OCI-LY1 (cell line): ENCODE results near the gene MYO10.

ENCODE experiments used
- H2AFZ ChIP-seq: fragments of 200-600 bp; sonication (generic), shearing (Covaris generic); 2 replicates; pipeline ENCODE4 v1.6.0; 2014; ENCODE audit warnings: antibody characterized with exemption, mild to moderate bottlenecking, low read length
- H3F3A ChIP-seq: fragments of 200-600 bp; sonication (generic), shearing (Covaris generic); 2 replicates; pipeline ENCODE4 v1.6.0; 2014; ENCODE audit warnings: mild to moderate bottlenecking, antibody characterized with exemption, low read length, moderate library complexity; ENCODE audit not compliant: insufficient read depth
- H3K27ac ChIP-seq: fragments of 200-600 bp; sonication (generic); 2 replicates; pipeline ENCODE4 v1.5.1; 2014; ENCODE audit warnings: low read length, mixed run types, mild to moderate bottlenecking, low read depth; ENCODE audit not compliant: poor library complexity, severe bottlenecking
- H3K27me3 ChIP-seq: fragments of 200-600 bp; sonication (generic); 2 replicates; pipeline ENCODE4 v1.6.0; 2014; ENCODE audit warnings: antibody characterized with exemption, mild to moderate bottlenecking, low read length, moderate library complexity; ENCODE audit not compliant: insufficient read depth
- H3K36me3 ChIP-seq: fragments of 200-600 bp; sonication (generic); 2 replicates; pipeline ENCODE4 v1.6.1; 2014; ENCODE audit warnings: mild to moderate bottlenecking, antibody characterized with exemption, low read length, moderate library complexity, mixed read lengths; ENCODE audit not compliant: insufficient read depth
- H3K4me1 ChIP-seq: fragments of 200-600 bp; sonication (generic); 2 replicates; pipeline ENCODE4 v1.5.1; 2014; ENCODE audit warnings: mild to moderate bottlenecking, low read length, moderate library complexity; ENCODE audit not compliant: insufficient read depth, severe bottlenecking
- H3K4me2 ChIP-seq: fragments of 200-600 bp; sonication (generic), shearing (Covaris generic); 2 replicates; pipeline ENCODE4 v1.6.1; 2014; ENCODE audit warnings: low read length
- H3K4me3 ChIP-seq: fragments of 200-600 bp; sonication (generic); 2 replicates; pipeline ENCODE4 v1.5.1; 2014; ENCODE audit warnings: low read length, low read depth, mild to moderate bottlenecking, mixed read lengths; ENCODE audit not compliant: poor library complexity, severe bottlenecking
- H3K79me2 ChIP-seq: fragments of 200-600 bp; shearing (Covaris generic); 2 replicates; pipeline ENCODE4 v1.6.1; 2016; ENCODE audit warnings: mixed run types, low read length, mixed read lengths; ENCODE audit not compliant: insufficient read depth
- H3K9ac ChIP-seq: fragments of 200-600 bp; sonication (generic), shearing (Covaris generic); 2 replicates; pipeline ENCODE4 v1.6.1; 2014; ENCODE audit warnings: mild to moderate bottlenecking, low read length, mixed read lengths
- H3K9me2 ChIP-seq: fragments of 200-600 bp; sonication (generic), shearing (Covaris generic); 2 replicates; pipeline ENCODE4 v1.6.1; 2014; ENCODE audit warnings: low read depth, mild to moderate bottlenecking, low read length, mixed read lengths
- H3K9me3 ChIP-seq: fragments of 200-600 bp; shearing (Covaris generic); 2 replicates; pipeline ENCODE4 v1.6.1; 2014; ENCODE audit warnings: low read length, mixed read lengths
- H4K20me1 ChIP-seq: fragments of 200-600 bp; sonication (generic), shearing (Covaris generic); 2 replicates; pipeline ENCODE4 v1.6.0; 2016; ENCODE audit warnings: mild to moderate bottlenecking, low read length; ENCODE audit not compliant: insufficient read depth
- CTCF ChIP-seq: fragments of 200-600 bp; sonication (generic), shearing (Covaris generic); IDR thresholded peaks from 2 replicates; pipeline ENCODE4 v1.5.1; 2017; ENCODE audit warnings: mild to moderate bottlenecking, antibody characterized with exemption, low read length, moderate library complexity, mixed read lengths
- EZH2 ChIP-seq: fragments of 200-600 bp; sonication (generic), shearing (Covaris generic); IDR thresholded peaks from 2 replicates; pipeline ENCODE4 v1.8.0; 2017; ENCODE audit warnings: borderline replicate concordance, mixed run types, mild to moderate bottlenecking, antibody characterized with exemption, low read length, moderate library complexity, mixed read lengths

Gene MYO10

DNA sequence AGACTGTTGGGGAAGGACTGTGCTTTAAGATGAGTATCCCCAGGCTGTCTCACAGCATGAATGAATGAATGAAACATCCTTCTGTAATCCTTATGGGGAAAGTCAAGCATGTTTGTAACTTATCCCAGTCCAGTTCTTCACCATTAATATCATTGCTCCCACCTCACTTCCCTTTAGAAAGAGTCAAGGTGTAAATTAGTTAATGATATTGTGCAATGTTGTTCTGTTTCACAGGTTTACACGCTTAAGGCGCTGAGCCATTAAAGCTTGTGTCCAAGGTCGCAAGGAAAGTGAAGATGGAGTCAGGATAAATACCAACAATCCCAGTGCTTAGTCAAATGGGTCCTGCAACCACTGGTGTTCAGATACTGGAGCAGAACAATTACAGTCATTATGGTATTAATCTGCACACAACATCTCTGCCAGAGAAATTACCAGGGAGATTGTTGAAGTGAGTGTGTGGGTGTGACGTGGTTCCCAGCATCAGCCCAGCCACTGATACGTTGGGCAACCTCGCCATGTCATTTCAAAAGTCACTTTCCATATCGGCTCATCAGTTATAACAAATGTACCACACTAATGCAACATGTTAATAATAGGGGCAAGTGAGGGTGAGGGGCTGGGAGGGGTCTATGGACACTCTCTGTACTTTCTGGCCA is 1.5 kb upstream of the MYO10 start:
- H3K9me2 ChIP-seq, result no peaks in the 10 kb centered on the region
- H3K9me3 ChIP-seq, result no peaks in the 10 kb centered on the region
- no peak overlapping the region for H3K27ac ChIP-seq
- H3K27me3 ChIP-seq, result no peaks in the 10 kb centered on the region
- peaks cover 6% of the 10 kb centered on the region for H3K4me1 ChIP-seq
- H4K20me1 ChIP-seq, result no peaks in the 10 kb centered on the region
- TF ChIP-seq EZH2, result no peak
- TF ChIP-seq CTCF, result no peak
- H3K4me3 ChIP-seq, result no peak overlapping the region
- no peaks in the 10 kb centered on the region for H3F3A ChIP-seq
- no peak overlapping the region for H3K4me2 ChIP-seq
- no peak overlapping the region for H2AFZ ChIP-seq
- no peaks in the 10 kb centered on the region for H3K79me2 ChIP-seq
- no peaks in the 10 kb centered on the region for H3K36me3 ChIP-seq
- H3K9ac ChIP-seq, result no peak overlapping the region

- H3K27me3 ChIP-seq, result no peaks in the 10 kb centered on the region
- no peaks in the 10 kb centered on the region for H3K9me3 ChIP-seq
- H3K4me1 ChIP-seq, result peaks cover 6% of the 10 kb centered on the region
- H3K9me2 ChIP-seq, result no peaks in the 10 kb centered on the region
- no peaks in the 10 kb centered on the region for H4K20me1 ChIP-seq
- no peaks in the 10 kb centered on the region for H3K79me2 ChIP-seq
- no peak overlapping the region for H2AFZ ChIP-seq
- no peak overlapping the region for H3K4me3 ChIP-seq
- H3K9ac ChIP-seq, result no peak overlapping the region
- no peak overlapping the region for H3K4me2 ChIP-seq
- TF ChIP-seq EZH2 (no peak), CTCF (no peak)
- H3K27ac ChIP-seq, result no peak overlapping the region
- no peaks in the 10 kb centered on the region for H3K36me3 ChIP-seq
- H3F3A ChIP-seq, result no peaks in the 10 kb centered on the region
Observed at GRCh38 chr5:16936989-16937438, 926 bp upstream of the MYO10 start.

- no peak overlapping the region for H2AFZ ChIP-seq
- peak overlapping the region; percentile 63 for H3K4me2 ChIP-seq
- no peaks in the 10 kb centered on the region; the same call in 1 of the 2 replicates for H3K27me3 ChIP-seq
- TF ChIP-seq EZH2, result no peak
- no peak for TF ChIP-seq CTCF
- H3K27ac ChIP-seq, result no peak overlapping the region
- no peaks in the 10 kb centered on the region for H3K9me2 ChIP-seq
- no peaks in the 10 kb centered on the region for H3K36me3 ChIP-seq
- H3F3A ChIP-seq, result no peaks in the 10 kb centered on the region
- H3K9me3 ChIP-seq, result no peaks in the 10 kb centered on the region
- H3K9ac ChIP-seq, result no peak overlapping the region
- H3K4me1 ChIP-seq, result peaks cover 6% of the 10 kb centered on the region
- H3K79me2 ChIP-seq, result no peaks in the 10 kb centered on the region
- peak overlapping the region; percentile 53 for H3K4me3 ChIP-seq
- H4K20me1 ChIP-seq, result no peaks in the 10 kb centered on the region
Observed at GRCh38 chr5:16935231-16936149, 598 bp downstream of the MYO10 start.
